ENCODE results near the gene TP63. TPM values are rescaled to one million over a fixed set of nuclear protein-coding genes. Genes with fewer than 3 reads are reported as not detected.

The TP63 gene
- polyA plus RNA-seq, 1 experiment: not detected

GRCh38 chr3:189944285-189945145 is 313.3 kb downstream of the TP63 start:
- Histone ChIP-seq H3K27me3 (ENCODE audit: control insufficient read depth, insufficient read depth, low read length) (peaks cover 19% of the 10 kb centered on the region), H3K4me3 (ENCODE audit: low read depth, low read length) (no peak overlapping the region), H3K36me3 (ENCODE audit: control insufficient read depth, insufficient read depth, low read length) (no peaks in the 10 kb centered on the region)
- TF ChIP-seq CTCF (IDR thresholded peaks at IDR 0.05; ENCODE audit: insufficient read depth, low read depth, low read length): no peak
- POLR2A ChIA-PET: no interaction called here
- no peak for DNase-seq (ENCODE audit: low read depth)
- CTCF ChIA-PET: interaction anchor here (0.9 kb wide), 1 partner anchor 17 kb away, joined by 3 read pairs; no protein-coding TSS in a partner anchor

GRCh38 chr3:189945935-189946709 is 314.9 kb downstream of the TP63 start:
- no peak for DNase-seq (ENCODE audit: low read depth)
- no peak overlapping the region for H3K4me3 ChIP-seq (ENCODE audit: low read depth, low read length)
- CTCF ChIA-PET: interaction anchor here (0.8 to 7.7 kb wide), 5 partner anchors 15 to 670 kb away, joined by 3 to 46 read pairs (median 3); no protein-coding TSS in a partner anchor
- peaks cover 20% of the 10 kb centered on the region for H3K27me3 ChIP-seq (ENCODE audit: control insufficient read depth, insufficient read depth, low read length)
- no peak for TF ChIP-seq CTCF (IDR thresholded peaks at IDR 0.05; ENCODE audit: insufficient read depth, low read depth, low read length)
- POLR2A ChIA-PET: no interaction called here
- no peaks in the 10 kb centered on the region for H3K36me3 ChIP-seq (ENCODE audit: control insufficient read depth, insufficient read depth, low read length)

Small RNA genes lying within 50 kb of the gene (small RNA-seq; reads per million reads assigned to genes)
- gene AC078809.1 (ENCODE audit: insufficient read length, low read depth, low replicate concordance) (not detected), gene MIR944 (ENCODE audit: insufficient read length, low read depth, low replicate concordance) (not detected)
